HTERT RPE-1 (cell line): ENCODE results near the gene MANEAL.

ENCODE experiments used
- in situ Hi-C: fragments of 300-500 bp; cut with MboI; formaldehyde crosslinking; loops from 4 replicates; pipeline ENCODE4 v1.14.3; 2020; ENCODE audit warnings: low sequenced_read_pairs

The MANEAL gene

GRCh38 chr1:37824001-37824400 is 30.4 kb downstream of the MANEAL start:
- in situ Hi-C loops, result no loop called here

GRCh38 chr1:37825506-37825905 is 31.9 kb downstream of the MANEAL start:
- in situ Hi-C loops, result no loop called here

GRCh38 chr1:37828410-37829074 is 34.9 kb downstream of the MANEAL start:
- in situ Hi-C loops, result no loop called here

- in situ Hi-C loops, result no loop called here
These were observed 37.5 kb downstream of the MANEAL start for GRCh38 chr1:37831109-37831508.

GRCh38 chr1:37831809-37832208 is 38.2 kb downstream of the MANEAL start:
- in situ Hi-C loops, result no loop called here

GRCh38 chr1:37836788-37837187 is 43.1 kb downstream of the MANEAL start:
- in situ Hi-C loops, result no loop called here

- in situ Hi-C loops, result no loop called here
These were observed 46.0 kb downstream of the MANEAL start for GRCh38 chr1:37839676-37840075.

- in situ Hi-C loops, result no loop called here
These were observed 47.1 kb downstream of the MANEAL start for GRCh38 chr1:37840711-37841110.

GRCh38 chr1:37841652-37842051 is 48.0 kb downstream of the MANEAL start:
- in situ Hi-C loops, result no loop called here

- in situ Hi-C loops, result no loop called here
These were observed 50.9 kb downstream of the MANEAL start for GRCh38 chr1:37844536-37844935.

- in situ Hi-C loops, result no loop called here
These were observed 51.5 kb downstream of the MANEAL start for GRCh38 chr1:37845049-37845646.

GRCh38 chr1:37845786-37846185 is 52.1 kb downstream of the MANEAL start:
- in situ Hi-C loops, result no loop called here

GRCh38 chr1:37846647-37847339 is 53.1 kb downstream of the MANEAL start:
- in situ Hi-C loops, result no loop called here

GRCh38 chr1:37849480-37849879 is 55.8 kb downstream of the MANEAL start:
- in situ Hi-C loops, result no loop called here

GRCh38 chr1:37850352-37850955 is 56.8 kb downstream of the MANEAL start:
- in situ Hi-C loops, result no loop called here
